ENCODE results near the gene FSTL4.

The FSTL4 gene

DNA sequence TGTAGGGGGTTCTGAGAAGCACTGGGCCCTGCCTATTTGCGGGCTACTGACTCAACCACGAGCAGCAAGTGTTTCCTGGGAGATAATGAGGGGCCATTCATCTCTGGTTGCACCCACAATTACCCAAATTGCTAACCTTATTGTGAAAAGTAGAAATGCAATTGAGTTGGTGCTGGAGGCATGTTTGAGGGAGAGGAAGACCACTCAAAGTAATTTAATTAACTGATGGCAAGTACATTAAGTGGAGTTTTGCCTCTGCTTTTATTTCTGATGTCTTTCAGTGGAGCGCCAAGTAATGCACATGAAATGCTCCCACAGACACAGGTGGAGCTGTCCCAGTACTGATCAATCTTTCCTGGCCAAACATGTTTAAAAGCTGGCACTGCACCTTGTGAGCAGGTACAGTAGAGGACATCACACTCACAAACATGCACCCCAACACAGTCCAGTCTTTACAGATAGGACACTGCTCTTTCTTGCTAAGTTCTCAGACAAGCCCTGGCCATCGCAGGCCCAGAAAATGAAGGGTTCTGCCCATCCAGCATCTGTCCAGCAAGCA is 365.1 kb downstream of the FSTL4 start:
- no peak overlapping the region for H3K27ac ChIP-seq (ENCODE audit: poor library complexity, severe bottlenecking)
- no peak overlapping the region for H3K4me3 ChIP-seq (ENCODE audit: severe bottlenecking)
- DNase-seq (ENCODE audit: low spot score): no peak
- no peaks in the 10 kb centered on the region for H3K27me3 ChIP-seq (ENCODE audit: insufficient read depth, poor library complexity, severe bottlenecking)
- no peaks in the 10 kb centered on the region for H3K36me3 ChIP-seq (ENCODE audit: low read depth)
- H3K4me1 ChIP-seq (ENCODE audit: insufficient read depth, poor library complexity, severe bottlenecking): peaks cover 30% of the 10 kb centered on the region
- no peak for ATAC-seq (ENCODE audit: low read depth)
- TF ChIP-seq CTCF (IDR thresholded peaks at IDR 0.05; ENCODE audit: poor library complexity, severe bottlenecking): no peak
- H3K9me3 ChIP-seq (ENCODE audit: severe bottlenecking): no peaks in the 10 kb centered on the region

DNA sequence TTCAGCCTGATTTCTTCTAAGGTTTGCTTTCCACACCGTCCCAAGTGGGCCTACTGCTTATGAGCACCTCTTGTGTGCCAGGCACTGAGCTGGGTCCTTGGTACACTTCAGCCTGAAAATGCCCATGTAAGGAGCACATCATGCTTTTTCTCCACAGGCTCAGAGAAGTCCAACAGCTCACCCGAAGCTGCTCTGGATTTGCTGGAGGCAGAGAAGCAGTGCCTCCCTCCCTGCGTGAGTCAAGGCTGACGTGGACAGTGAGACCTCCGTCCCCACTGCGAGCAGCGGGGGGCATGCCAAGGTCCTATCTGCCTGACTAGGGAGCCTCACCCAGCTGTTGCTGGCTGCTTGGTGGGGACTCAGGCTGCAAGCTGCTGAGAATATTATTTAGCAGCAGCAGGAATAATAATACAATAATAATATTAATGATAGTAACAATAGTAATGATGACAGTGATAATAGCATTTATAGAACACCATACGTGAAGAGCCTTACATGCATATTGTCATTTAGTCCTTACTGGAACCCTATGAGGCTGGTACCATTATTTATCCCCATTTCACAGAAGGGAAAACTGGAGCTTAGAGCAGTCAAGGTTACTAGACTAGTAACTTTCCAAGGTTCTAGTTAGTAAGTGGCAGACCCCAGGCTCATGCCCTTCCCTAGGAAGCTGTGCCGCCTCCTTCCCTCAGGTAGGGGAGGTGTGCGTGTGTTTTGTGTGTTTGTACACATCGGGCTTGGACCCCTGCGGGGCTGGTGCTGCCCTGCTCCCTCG is 365.8 kb downstream of the FSTL4 start:
- H3K4me3 ChIP-seq (ENCODE audit: severe bottlenecking): no peak overlapping the region
- no peak for TF ChIP-seq CTCF (IDR thresholded peaks at IDR 0.05; ENCODE audit: poor library complexity, severe bottlenecking)
- no peaks in the 10 kb centered on the region for H3K9me3 ChIP-seq (ENCODE audit: severe bottlenecking)
- peaks cover 29% of the 10 kb centered on the region for H3K4me1 ChIP-seq (ENCODE audit: insufficient read depth, poor library complexity, severe bottlenecking)
- H3K27ac ChIP-seq (ENCODE audit: poor library complexity, severe bottlenecking): peak overlapping the region; percentile 67
- H3K27me3 ChIP-seq (ENCODE audit: insufficient read depth, poor library complexity, severe bottlenecking): no peaks in the 10 kb centered on the region
- DNase-seq (ENCODE audit: low spot score): no peak
- no peaks in the 10 kb centered on the region for H3K36me3 ChIP-seq (ENCODE audit: low read depth)
- no peak for ATAC-seq (ENCODE audit: low read depth)

- no peaks in the 10 kb centered on the region for H3K9me3 ChIP-seq (ENCODE audit: severe bottlenecking)
- ATAC-seq (ENCODE audit: low read depth) (no peak), DNase-seq (ENCODE audit: low spot score) (no peak)
- no peak for TF ChIP-seq CTCF (IDR thresholded peaks at IDR 0.05; ENCODE audit: poor library complexity, severe bottlenecking)
- H3K27me3 ChIP-seq (ENCODE audit: insufficient read depth, poor library complexity, severe bottlenecking): no peaks in the 10 kb centered on the region
- H3K4me3 ChIP-seq (ENCODE audit: severe bottlenecking): no peak overlapping the region
- no peaks in the 10 kb centered on the region for H3K36me3 ChIP-seq (ENCODE audit: low read depth)
- H3K4me1 ChIP-seq (ENCODE audit: insufficient read depth, poor library complexity, severe bottlenecking): peaks cover 28% of the 10 kb centered on the region
- peak overlapping the region; percentile 67 for H3K27ac ChIP-seq (ENCODE audit: poor library complexity, severe bottlenecking)
Observed at GRCh38 chr5:133246053-133246370, 366.3 kb downstream of the FSTL4 start.

GRCh38 chr5:133245191-133246052 is 366.9 kb downstream of the FSTL4 start:
- no peaks in the 10 kb centered on the region for H3K36me3 ChIP-seq (ENCODE audit: low read depth)
- H3K27me3 ChIP-seq (ENCODE audit: insufficient read depth, poor library complexity, severe bottlenecking): no peaks in the 10 kb centered on the region
- ATAC-seq (ENCODE audit: low read depth) (peak; percentile 92), DNase-seq (ENCODE audit: low spot score) (peak; percentile 93)
- no peaks in the 10 kb centered on the region for H3K9me3 ChIP-seq (ENCODE audit: severe bottlenecking)
- H3K4me3 ChIP-seq (ENCODE audit: severe bottlenecking): no peak overlapping the region
- TF ChIP-seq CTCF (IDR thresholded peaks at IDR 0.05; ENCODE audit: poor library complexity, severe bottlenecking): no peak
- H3K4me1 ChIP-seq (ENCODE audit: insufficient read depth, poor library complexity, severe bottlenecking): peaks cover 34% of the 10 kb centered on the region
- H3K27ac ChIP-seq (ENCODE audit: poor library complexity, severe bottlenecking): peak overlapping the region; percentile 67

Measured in RWPE2 (cell line).